ENCODE data around the gene PLEKHS1.
"Not testable (repeated sequence)": the region's sequence is repeated elsewhere in the genome, so short reads cannot be mapped to it uniquely, and the experiment has no call there.

The PLEKHS1 gene

GRCh38 chr10:113791691-113792090 lies 40.2 kb downstream of the PLEKHS1 start:
- no peak for DNase-seq (ENCODE audit: low spot score)

GRCh38 chr10:113801569-113801968 lies 50.1 kb downstream of the PLEKHS1 start:
- no peak for DNase-seq (ENCODE audit: low spot score)

DNA sequence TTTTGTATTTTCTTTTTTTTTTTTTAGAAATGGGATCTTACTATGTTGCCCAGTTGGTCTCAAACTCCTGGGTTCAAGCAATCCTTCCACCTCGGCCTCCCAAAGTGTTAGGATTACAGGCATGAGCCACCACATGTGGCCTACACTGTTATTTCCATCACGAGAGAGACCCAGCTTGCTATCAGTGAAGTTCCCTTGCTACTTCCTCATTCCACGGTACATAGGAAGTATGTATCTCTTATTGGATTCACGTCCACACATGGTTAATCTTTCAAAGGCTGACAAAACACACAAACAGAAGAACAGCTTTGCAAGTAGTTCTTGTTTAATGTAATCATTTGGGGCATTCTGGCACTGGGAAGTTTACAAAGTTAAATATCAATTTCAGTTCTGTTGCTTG lies 51.5 kb downstream of the PLEKHS1 start:
- no peak for DNase-seq (ENCODE audit: low spot score)

DNA sequence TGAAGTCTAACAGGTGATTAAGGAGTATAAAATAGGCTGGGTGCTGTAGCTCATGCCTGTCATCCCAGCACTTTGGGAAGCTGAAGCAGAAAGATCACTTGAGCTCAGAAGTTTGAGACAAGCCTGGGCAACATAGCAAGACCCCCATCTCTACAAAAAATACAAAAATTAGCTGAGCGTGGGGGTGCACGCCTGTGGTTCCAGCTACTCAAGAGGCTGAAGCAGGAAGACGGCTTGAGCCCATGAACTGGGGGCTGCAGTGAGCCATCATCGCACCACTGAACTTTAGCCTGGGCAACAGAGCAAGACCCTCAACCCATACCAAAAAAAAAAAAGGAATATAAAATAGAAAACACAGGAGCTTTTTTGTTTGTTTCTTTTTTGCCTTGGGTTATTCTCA lies 55.0 kb downstream of the PLEKHS1 start:
- no peak for DNase-seq (ENCODE audit: low spot score)

DNA sequence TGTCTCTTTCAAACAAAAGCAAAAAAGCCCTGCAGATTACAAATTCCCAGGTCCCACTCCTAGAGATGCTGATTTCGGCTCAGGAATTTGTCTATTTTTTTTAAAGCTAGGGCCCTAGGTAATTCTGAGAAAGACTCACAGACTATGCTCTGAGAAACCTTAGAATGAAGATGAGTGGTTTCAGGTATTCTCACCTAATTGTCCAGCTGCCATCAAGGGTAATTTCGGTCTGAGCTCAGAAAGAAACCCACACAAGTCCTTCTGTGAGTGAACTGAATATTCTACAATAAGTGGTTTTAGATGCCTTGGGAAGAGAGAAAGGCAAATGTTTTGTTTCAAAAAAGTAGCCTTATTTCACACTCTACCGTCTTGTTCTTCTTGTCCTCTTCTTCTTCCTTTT lies 56.7 kb downstream of the PLEKHS1 start:
- DNase-seq (ENCODE audit: low spot score) = no peak

DNA sequence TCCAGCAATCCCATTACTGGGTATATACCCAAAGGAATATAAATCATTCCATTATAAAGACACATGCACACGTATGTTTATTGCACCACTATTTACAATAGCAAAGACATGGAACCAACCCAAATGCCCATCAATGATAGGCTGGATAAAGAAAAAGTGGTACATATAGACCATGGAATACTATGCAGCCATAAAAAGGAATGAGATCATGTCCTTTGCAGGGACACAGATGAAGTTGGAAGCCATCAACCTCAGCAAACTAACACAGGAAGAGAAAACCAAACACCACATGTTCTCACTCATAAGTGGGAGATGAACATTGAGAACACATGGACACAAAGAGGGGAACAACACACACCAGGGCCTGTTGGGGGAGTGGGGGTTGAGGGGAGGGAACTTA lies 63.2 kb downstream of the PLEKHS1 start:
- not testable (repeated sequence) for DNase-seq (ENCODE audit: low spot score)

GRCh38 chr10:113819989-113820388 lies 68.5 kb downstream of the PLEKHS1 start:
- no peak for DNase-seq (ENCODE audit: low spot score)

GRCh38 chr10:113820507-113820906 lies 69.0 kb downstream of the PLEKHS1 start:
- no peak for DNase-seq (ENCODE audit: low spot score)

GRCh38 chr10:113821306-113821705 lies 69.8 kb downstream of the PLEKHS1 start:
- not testable (repeated sequence) for DNase-seq (ENCODE audit: low spot score)

- no peak for DNase-seq (ENCODE audit: low spot score)
Observed at GRCh38 chr10:113822174-113822573, 70.7 kb downstream of the PLEKHS1 start.

- DNase-seq (ENCODE audit: low spot score) = no peak
Observed at GRCh38 chr10:113823389-113823788, 71.9 kb downstream of the PLEKHS1 start.

DNA sequence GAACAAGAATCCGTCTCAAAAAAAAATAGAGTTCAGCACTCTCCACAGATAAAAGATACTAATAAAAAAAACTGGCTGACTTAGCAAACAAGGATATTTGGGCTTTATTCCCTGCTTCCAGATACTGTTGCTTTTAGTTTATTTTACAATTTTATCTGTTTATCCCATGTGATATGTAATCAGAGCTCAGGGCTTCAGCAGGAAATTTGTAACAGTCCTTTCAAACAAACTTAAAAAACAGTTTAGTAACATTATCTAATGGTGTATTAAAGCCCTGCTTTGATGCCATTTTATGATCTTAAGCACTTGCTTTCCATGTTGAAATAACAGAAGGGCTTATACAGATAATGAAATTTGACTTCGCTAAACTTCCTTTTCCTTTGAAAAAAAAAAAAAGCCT lies 74.3 kb downstream of the PLEKHS1 start:
- no peak for DNase-seq (ENCODE audit: low spot score)

DNA sequence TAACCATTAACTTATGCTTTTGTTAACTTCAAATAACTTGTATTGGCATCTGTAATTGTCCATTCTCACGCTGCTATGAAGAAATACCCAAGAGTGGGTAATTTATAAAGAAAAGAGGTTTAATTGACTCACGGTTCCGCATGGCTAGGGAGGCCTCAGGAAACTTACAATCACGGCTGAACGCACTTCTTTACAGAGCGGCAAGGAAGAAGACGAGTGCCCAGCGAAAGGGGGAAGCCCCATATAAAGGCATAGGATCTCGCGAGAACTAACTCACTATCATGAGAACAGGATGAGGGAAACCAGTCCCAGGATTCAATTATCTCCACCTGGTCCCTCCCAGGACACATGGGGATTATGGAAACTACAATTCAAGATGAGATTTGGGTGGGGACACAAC lies 77.1 kb downstream of the PLEKHS1 start:
- not testable (repeated sequence) for DNase-seq (ENCODE audit: low spot score)
